ENCODE data around the gene MMAB. TPM values are rescaled to one million over a fixed set of nuclear protein-coding genes. Genes with fewer than 3 reads are reported as not detected.

The MMAB gene
- total and polyA plus RNA-seq, 2 experiments from 2014 or later = 46.6 to 80.8 TPM

DNA sequence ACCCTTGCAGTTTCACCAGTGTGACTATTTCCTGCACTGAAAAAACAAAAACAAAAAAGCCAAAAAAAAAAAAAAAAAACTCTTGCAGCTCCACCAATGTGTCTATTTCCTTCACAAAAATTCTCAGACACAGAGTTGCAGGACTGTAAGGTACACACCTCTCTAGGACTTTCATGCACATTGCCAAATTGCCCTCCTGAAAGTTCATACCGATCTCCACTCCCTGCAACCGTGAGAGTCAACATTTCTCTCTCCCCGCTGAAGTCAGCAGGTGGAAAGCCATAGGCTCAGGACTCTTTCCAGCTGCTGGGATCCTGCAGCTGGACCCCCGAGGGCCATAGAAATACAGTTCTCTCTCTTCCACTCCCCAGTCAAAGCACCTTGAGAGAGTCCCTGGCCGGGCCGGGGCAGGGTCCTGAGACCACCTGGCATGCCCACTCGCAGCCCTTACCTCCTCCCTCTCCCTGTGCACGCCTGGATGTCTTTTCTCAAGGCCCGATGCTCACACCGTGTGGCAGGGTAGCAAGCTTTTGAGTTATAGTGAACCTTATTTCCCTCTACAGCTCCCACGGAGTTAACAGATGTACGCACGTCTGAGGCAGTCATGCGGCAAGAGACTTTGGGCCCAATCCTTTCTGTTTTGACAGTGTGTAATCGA is 23.6 kb downstream of the MMAB start:
- Histone ChIP-seq H3K79me2 (no peaks in the 10 kb centered on the region), H2AFZ (no peak overlapping the region), H3K36me3 (replicated peaks; ENCODE audit: insufficient read depth, low read depth) (no peaks in the 10 kb centered on the region), H3K4me1 (ENCODE audit: insufficient read depth) (no peaks in the 10 kb centered on the region), H4K20me1 (ENCODE audit: insufficient read depth, poor library complexity, severe bottlenecking) (no peaks in the 10 kb centered on the region), H3K9me3 (ENCODE audit: low read depth) (no peaks in the 10 kb centered on the region), H3K9me2 (replicated peaks; ENCODE audit: insufficient read depth) (no peaks in the 10 kb centered on the region), H3K27me3 (peaks cover 2% of the 10 kb centered on the region), H3K4me3 (no peak overlapping the region), H3K27ac (no peak overlapping the region), H3K4me2 (no peak overlapping the region)
- 71% methylated on average over 15 of the region's 15 CpGs for WGBS (ENCODE audit: low lambda C conversion rate, missing lambda C conversion rate)
- no peak for DNase-seq (ENCODE audit: low spot score)
- no peak for TF ChIP-seq CTCF (IDR thresholded peaks at IDR 0.05; ENCODE audit: poor library complexity)
- no peak for TF ChIP-seq EZH2 (IDR thresholded peaks at IDR 0.05; ENCODE audit: borderline replicate concordance)
- no peak for TF ChIP-seq EZH2phosphoT487 (IDR thresholded peaks at IDR 0.05; ENCODE audit: low read depth, severe bottlenecking, unreplicated experiment)

- Histone ChIP-seq H2AFZ (no peak overlapping the region), H3K9me3 (ENCODE audit: low read depth) (no peaks in the 10 kb centered on the region), H3K27ac (no peak overlapping the region), H3K79me2 (no peaks in the 10 kb centered on the region), H3K36me3 (replicated peaks; ENCODE audit: insufficient read depth, low read depth) (no peaks in the 10 kb centered on the region), H3K4me3 (no peak overlapping the region), H3K27me3 (peaks cover 2% of the 10 kb centered on the region), H3K4me1 (ENCODE audit: insufficient read depth) (no peaks in the 10 kb centered on the region), H3K9me2 (replicated peaks; ENCODE audit: insufficient read depth) (no peaks in the 10 kb centered on the region), H4K20me1 (ENCODE audit: insufficient read depth, poor library complexity, severe bottlenecking) (no peaks in the 10 kb centered on the region), H3K4me2 (no peak overlapping the region)
- WGBS (ENCODE audit: low lambda C conversion rate, missing lambda C conversion rate) = 80% methylated on average over 4 of the region's 4 CpGs
- TF ChIP-seq CTCF (IDR thresholded peaks at IDR 0.05; ENCODE audit: poor library complexity) (no peak), EZH2phosphoT487 (IDR thresholded peaks at IDR 0.05; ENCODE audit: low read depth, severe bottlenecking, unreplicated experiment) (no peak), EZH2 (IDR thresholded peaks at IDR 0.05; ENCODE audit: borderline replicate concordance) (no peak)
- DNase-seq (ENCODE audit: low spot score) = no peak
Measured at GRCh38 chr12:109548258-109548657, 25.0 kb downstream of the MMAB start.

- Histone ChIP-seq H4K20me1 (ENCODE audit: insufficient read depth, poor library complexity, severe bottlenecking) (no peaks in the 10 kb centered on the region), H3K36me3 (replicated peaks; ENCODE audit: insufficient read depth, low read depth) (no peaks in the 10 kb centered on the region), H3K4me3 (no peak overlapping the region), H3K9me2 (replicated peaks; ENCODE audit: insufficient read depth) (no peaks in the 10 kb centered on the region), H2AFZ (no peak overlapping the region), H3K4me2 (no peak overlapping the region), H3K4me1 (ENCODE audit: insufficient read depth) (no peaks in the 10 kb centered on the region), H3K79me2 (no peaks in the 10 kb centered on the region), H3K27me3 (peaks cover 2% of the 10 kb centered on the region), H3K9me3 (ENCODE audit: low read depth) (no peaks in the 10 kb centered on the region), H3K27ac (no peak overlapping the region)
- WGBS (ENCODE audit: low lambda C conversion rate, missing lambda C conversion rate) = 96% methylated on average over 18 of the region's 18 CpGs
- DNase-seq (ENCODE audit: low spot score) = no peak
- TF ChIP-seq EZH2phosphoT487 (IDR thresholded peaks at IDR 0.05; ENCODE audit: low read depth, severe bottlenecking, unreplicated experiment) (no peak), EZH2 (IDR thresholded peaks at IDR 0.05; ENCODE audit: borderline replicate concordance) (no peak), CTCF (IDR thresholded peaks at IDR 0.05; ENCODE audit: poor library complexity) (no peak)
Measured at GRCh38 chr12:109547286-109547685, 26.0 kb downstream of the MMAB start.

Data from hepatocyte (in vitro differentiated cells).